Activated T-cell treated with anti-CD3 and anti-CD28 coated beads for 1 hour (primary cell): ENCODE measurements around the gene FBXO42.
"Not testable (repeated sequence)": the region's sequence is repeated elsewhere in the genome, so short reads cannot be mapped to it uniquely, and the experiment has no call there.

ENCODE experiments used
- DNase-seq: peaks from one replicate; pipeline ENCODE4 v3.0.0-alpha.2; 2020; ENCODE audit warnings: low read depth

FBXO42 gene

GRCh38 chr1:16242556-16243214, 109.6 kb downstream of the FBXO42 start:
- DNase-seq, result no peak

GRCh38 chr1:16241221-16241708, 111.0 kb downstream of the FBXO42 start:
- no peak for DNase-seq

GRCh38 chr1:16239972-16240491, 112.2 kb downstream of the FBXO42 start:
- DNase-seq, result no peak

GRCh38 chr1:16237343-16237830, 114.9 kb downstream of the FBXO42 start:
- DNase-seq, result no peak

- peak; percentile 93 for DNase-seq
Observed at GRCh38 chr1:16236511-16237342, 115.6 kb downstream of the FBXO42 start, which contains the start of gene CPLANE2. TSS of gene CPLANE2 (minus strand) at chr1:16237183. CDS start at chr1:16236742, 441 bp downstream.

- peak; percentile 39 for DNase-seq
Observed at GRCh38 chr1:16235944-16236510, 116.3 kb downstream of the FBXO42 start.

- DNase-seq, result no peak
Observed at GRCh38 chr1:16235347-16235746, 116.9 kb downstream of the FBXO42 start.

GRCh38 chr1:16233431-16233830, 118.8 kb downstream of the FBXO42 start:
- no peak for DNase-seq

- DNase-seq, result no peak
Observed at GRCh38 chr1:16232316-16232710, 120.0 kb downstream of the FBXO42 start.

GRCh38 chr1:16231331-16232315, 120.7 kb downstream of the FBXO42 start:
- no peak for DNase-seq

GRCh38 chr1:16230744-16231143, 121.5 kb downstream of the FBXO42 start:
- DNase-seq, result no peak

GRCh38 chr1:16229976-16230740, 122.1 kb downstream of the FBXO42 start:
- no peak for DNase-seq

- no peak for DNase-seq
Observed at GRCh38 chr1:16226490-16227179, 125.6 kb downstream of the FBXO42 start.

GRCh38 chr1:16226129-16226489, 126.2 kb downstream of the FBXO42 start:
- DNase-seq, result no peak

GRCh38 chr1:16224472-16224871, 127.8 kb downstream of the FBXO42 start:
- no peak for DNase-seq

- DNase-seq, result not testable (repeated sequence)
Observed at GRCh38 chr1:16222716-16223115, 129.6 kb downstream of the FBXO42 start.

- no peak for DNase-seq
Observed at GRCh38 chr1:16221499-16221898, 130.8 kb downstream of the FBXO42 start.

GRCh38 chr1:16219968-16220500, 132.2 kb downstream of the FBXO42 start:
- DNase-seq, result no peak

GRCh38 chr1:16218674-16219071, 133.6 kb downstream of the FBXO42 start:
- no peak for DNase-seq
